Stimulated activated naive B cell treated with anti-CD40 and anti-IgM and Interleukin-4, amounts not matched to agents 10 μg/mL and 1 μg/mL and 100 μg/mL, for 72 hours (primary cell): ENCODE data around the gene MYO5A.
"Not testable (repeated sequence)": the region's sequence is repeated elsewhere in the genome, so short reads cannot be mapped to it uniquely, and the experiment has no call there.

Experiments used
- ATAC-seq, 2 donors: fragments of 150-1000 bp; cut with Tn5 transposase; replicated peaks; 2 replicates each; pipeline ENCODE4 v1.10.0; 2021; ENCODE audit warnings: moderate library complexity in 1 of 2
- DNase-seq: peaks from one replicate; pipeline ENCODE4 v3.0.0; 2021
- H3K27ac Mint-ChIP-seq: one replicate; pipeline ENCODE4 v1.8.0; 2022; ENCODE audit warnings: mild to moderate bottlenecking, mixed read lengths
- H3K27me3 Mint-ChIP-seq, 2 donors: one replicate each; pipeline ENCODE4 v1.8.0; 2022; ENCODE audit warnings: mixed read lengths in 2 of 2
- H3K36me3 Mint-ChIP-seq, 2 donors: one replicate each; pipeline ENCODE4 v1.8.0; 2022; ENCODE audit warnings: mixed read lengths in 2 of 2, mild to moderate bottlenecking in 1 of 2
- H3K4me1 Mint-ChIP-seq, 2 donors: one replicate each; pipeline ENCODE4 v1.8.0; 2022; ENCODE audit warnings: mixed read lengths in 2 of 2, mild to moderate bottlenecking in 1 of 2
- H3K4me3 Mint-ChIP-seq, 2 donors: one replicate each; pipeline ENCODE4 v1.8.0; 2022; ENCODE audit warnings: mild to moderate bottlenecking in 2 of 2, mixed read lengths in 2 of 2, moderate library complexity in 1 of 2
- H3K9me3 Mint-ChIP-seq, 2 donors: one replicate each; pipeline ENCODE4 v1.8.0; 2022; ENCODE audit warnings: mixed read lengths in 2 of 2, mild to moderate bottlenecking in 1 of 2

The MYO5A gene

DNA sequence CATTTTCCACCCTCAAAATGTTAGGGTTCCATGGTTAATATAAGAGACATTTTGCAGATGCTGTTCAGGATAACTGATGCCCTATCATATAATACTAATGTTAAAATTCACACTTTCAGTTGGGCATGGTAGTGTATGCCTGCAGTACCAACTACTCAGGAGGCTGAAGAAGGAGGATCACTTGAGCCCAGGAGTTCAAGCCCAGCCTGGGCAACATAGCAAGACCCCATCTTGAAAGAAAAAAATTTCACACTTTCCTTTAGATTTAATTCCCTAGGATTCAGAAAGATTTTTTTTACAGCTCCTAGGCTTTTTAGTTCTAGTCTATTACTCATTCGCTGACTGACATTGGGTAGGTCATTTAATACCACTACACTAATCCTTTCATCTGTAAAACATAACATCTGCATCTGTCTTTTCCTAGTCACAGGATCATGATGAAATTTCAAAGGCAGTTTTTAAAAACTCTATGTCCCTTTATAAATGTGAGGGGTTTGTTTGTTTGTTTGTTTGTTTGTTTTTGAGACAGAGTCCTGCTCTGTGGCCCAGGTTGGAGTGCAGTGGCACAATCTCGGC lies 103.7 kb downstream of the MYO5A start:
- no peak overlapping the region for H3K27ac Mint-ChIP-seq
- H3K4me1 Mint-ChIP-seq, result peaks cover 14 to 23% of the 10 kb centered on the region in 2 donors
- no peaks in the 10 kb centered on the region for H3K27me3 Mint-ChIP-seq
- ATAC-seq, result no peak
- H3K36me3 Mint-ChIP-seq, result peaks cover 17 to 20% of the 10 kb centered on the region in 2 donors
- DNase-seq, result no peak
- no peaks in the 10 kb centered on the region for H3K9me3 Mint-ChIP-seq
- H3K4me3 Mint-ChIP-seq, result no peak overlapping the region

DNA sequence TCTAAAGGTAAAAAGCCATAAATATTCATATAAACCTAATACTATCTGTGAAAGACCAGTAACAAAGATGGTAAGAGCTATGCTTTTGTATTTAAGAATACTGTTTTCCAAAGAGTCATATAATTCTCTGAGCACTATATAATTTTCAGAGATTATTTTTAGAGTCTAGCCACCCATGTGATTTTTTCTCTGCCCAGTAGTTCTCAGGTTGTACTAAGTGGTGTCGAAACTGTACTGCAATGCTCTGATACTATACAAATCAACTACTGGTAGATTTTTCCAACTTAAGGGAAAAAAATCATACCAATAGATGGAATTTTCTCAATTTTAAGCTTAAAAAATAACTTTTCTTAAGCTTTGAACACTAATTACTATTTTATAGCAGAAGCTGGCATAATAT lies 104.8 kb downstream of the MYO5A start:
- no peaks in the 10 kb centered on the region for H3K27me3 Mint-ChIP-seq
- no peaks in the 10 kb centered on the region for H3K9me3 Mint-ChIP-seq
- no peak overlapping the region for H3K4me3 Mint-ChIP-seq
- DNase-seq (no peak), ATAC-seq (no peak)
- peaks cover 19 to 20% of the 10 kb centered on the region in 2 donors for H3K36me3 Mint-ChIP-seq
- H3K4me1 Mint-ChIP-seq, result peaks cover 14 to 23% of the 10 kb centered on the region in 2 donors
- H3K27ac Mint-ChIP-seq, result no peak overlapping the region

DNA sequence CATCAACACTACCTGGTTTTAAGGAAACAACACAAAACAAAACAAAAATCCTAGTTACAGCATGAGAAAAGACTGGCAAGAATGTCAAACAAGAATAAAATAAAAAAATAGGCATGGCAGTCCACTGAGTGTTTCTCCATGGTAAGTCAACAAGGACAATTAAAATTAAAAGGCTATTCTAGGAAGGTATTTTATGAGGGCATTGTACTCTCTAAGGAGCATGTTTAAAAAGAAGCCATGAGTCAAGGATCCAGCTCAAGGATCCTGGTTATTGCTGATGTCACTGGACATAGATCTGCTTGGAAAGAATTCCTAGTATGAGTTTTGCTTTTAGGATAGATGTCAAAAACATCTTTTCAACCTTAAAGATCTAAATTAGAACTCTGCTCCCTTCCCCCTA lies 106.7 kb downstream of the MYO5A start:
- Mint-ChIP-seq H3K36me3 (peaks cover 24 to 27% of the 10 kb centered on the region in 2 donors), H3K27ac (no peak overlapping the region), H3K4me3 (no peak overlapping the region), H3K4me1 (peaks cover 16 to 23% of the 10 kb centered on the region in 2 donors), H3K27me3 (no peaks in the 10 kb centered on the region), H3K9me3 (peaks cover 0 to 3% of the 10 kb centered on the region in 2 donors)
- ATAC-seq (no peak), DNase-seq (no peak)

DNA sequence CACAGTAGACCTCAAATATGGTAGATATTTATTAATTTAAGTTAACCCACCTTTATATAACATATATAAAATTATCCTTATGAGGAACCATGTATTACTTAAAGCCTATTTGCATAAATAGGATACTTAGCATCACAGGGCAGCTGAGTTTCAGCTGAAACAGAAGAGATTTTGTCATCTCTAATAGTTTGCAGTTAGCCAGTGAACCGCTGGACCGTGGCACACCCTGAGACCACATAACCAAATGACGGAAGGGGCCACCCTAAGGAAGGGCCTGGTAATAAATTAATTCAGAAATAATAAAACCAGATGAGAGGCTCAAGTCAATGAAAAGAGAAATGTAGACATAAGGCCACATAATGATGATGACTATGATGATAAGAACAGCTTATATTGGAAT lies 107.7 kb downstream of the MYO5A start:
- Mint-ChIP-seq H3K36me3 (peaks cover 24% of the 10 kb centered on the region in 2 donors), H3K4me1 (peaks cover 16 to 23% of the 10 kb centered on the region in 2 donors), H3K27ac (no peak overlapping the region), H3K4me3 (no peak overlapping the region), H3K9me3 (peaks cover 0 to 3% of the 10 kb centered on the region in 2 donors), H3K27me3 (no peaks in the 10 kb centered on the region)
- ATAC-seq, result peak; percentile 34 to 51
- DNase-seq, result no peak

DNA sequence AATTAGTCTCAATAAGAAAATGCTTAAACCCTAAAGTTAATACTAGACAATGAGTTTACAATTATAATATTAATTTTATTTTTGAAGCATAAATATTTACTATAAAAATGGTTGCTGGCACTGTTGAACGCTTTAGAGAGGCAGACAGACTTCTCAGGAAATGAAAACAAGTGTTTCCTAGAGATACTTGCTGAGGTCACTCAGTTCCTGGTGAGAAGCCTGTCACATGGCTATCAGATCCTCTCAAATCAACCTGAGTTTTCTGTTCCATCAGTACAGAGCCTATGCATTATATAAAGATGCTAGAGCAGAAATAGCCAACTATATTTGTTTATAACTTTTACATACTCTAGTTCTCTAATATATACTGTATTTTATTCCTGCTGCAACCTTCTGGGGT lies 109.2 kb downstream of the MYO5A start:
- Mint-ChIP-seq H3K27ac (no peak overlapping the region), H3K4me3 (no peak overlapping the region), H3K36me3 (peaks cover 28 to 30% of the 10 kb centered on the region in 2 donors), H3K4me1 (peaks cover 16 to 23% of the 10 kb centered on the region in 2 donors), H3K27me3 (no peaks in the 10 kb centered on the region), H3K9me3 (peaks cover 0 to 3% of the 10 kb centered on the region in 2 donors)
- ATAC-seq (no peak), DNase-seq (no peak)

DNA sequence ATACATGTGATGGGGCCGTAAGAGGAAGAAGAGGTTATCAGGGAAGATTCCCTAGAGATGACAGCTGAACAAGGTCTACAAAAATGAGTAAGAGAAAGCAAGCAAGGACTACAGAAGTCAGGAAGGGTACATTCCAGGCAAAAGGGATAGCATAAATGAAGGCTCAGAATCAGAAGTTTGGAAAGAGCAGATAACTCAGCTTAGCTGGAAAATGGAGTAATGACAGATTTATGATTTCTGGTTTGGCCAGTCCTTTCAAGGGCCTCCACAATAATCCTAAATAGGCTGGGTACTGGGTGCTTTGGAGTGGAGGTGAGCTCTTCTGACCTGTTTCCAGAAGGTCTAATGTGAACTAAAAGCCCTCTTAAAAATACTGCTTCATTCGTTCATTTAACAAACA lies 110.7 kb downstream of the MYO5A start:
- Mint-ChIP-seq H3K27me3 (no peaks in the 10 kb centered on the region), H3K4me1 (peaks cover 16 to 23% of the 10 kb centered on the region in 2 donors), H3K36me3 (peaks cover 25 to 30% of the 10 kb centered on the region in 2 donors), H3K27ac (no peak overlapping the region), H3K4me3 (no peak overlapping the region), H3K9me3 (peaks cover 0 to 3% of the 10 kb centered on the region in 2 donors)
- DNase-seq (no peak), ATAC-seq (no peak)

DNA sequence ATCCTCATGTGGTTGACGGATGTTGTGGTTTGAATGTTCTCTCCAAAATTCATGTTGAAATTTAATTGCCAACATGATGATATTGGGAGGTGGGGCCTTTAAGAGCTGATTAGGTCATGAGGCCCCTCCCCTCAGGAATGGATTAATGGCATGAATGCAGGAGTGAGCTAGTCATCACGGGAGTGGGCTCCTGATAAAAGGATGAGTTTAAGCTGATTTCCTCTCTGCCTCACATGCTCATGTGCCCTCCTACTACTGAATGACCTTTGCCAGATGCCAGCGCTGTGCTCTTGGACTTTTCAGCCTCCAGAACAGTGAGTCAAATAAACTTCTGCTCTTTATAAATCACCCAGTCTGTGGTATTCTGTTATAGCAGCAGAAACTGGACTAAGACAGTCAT lies 111.2 kb downstream of the MYO5A start:
- H3K9me3 Mint-ChIP-seq, result peaks cover 0 to 3% of the 10 kb centered on the region in 2 donors
- no peak for DNase-seq
- H3K27ac Mint-ChIP-seq, result no peak overlapping the region
- peak; percentile 60 to 75 for ATAC-seq
- peaks cover 16 to 21% of the 10 kb centered on the region in 2 donors for H3K4me1 Mint-ChIP-seq
- peaks cover 22 to 27% of the 10 kb centered on the region in 2 donors for H3K36me3 Mint-ChIP-seq
- no peaks in the 10 kb centered on the region for H3K27me3 Mint-ChIP-seq
- no peak overlapping the region for H3K4me3 Mint-ChIP-seq

DNA sequence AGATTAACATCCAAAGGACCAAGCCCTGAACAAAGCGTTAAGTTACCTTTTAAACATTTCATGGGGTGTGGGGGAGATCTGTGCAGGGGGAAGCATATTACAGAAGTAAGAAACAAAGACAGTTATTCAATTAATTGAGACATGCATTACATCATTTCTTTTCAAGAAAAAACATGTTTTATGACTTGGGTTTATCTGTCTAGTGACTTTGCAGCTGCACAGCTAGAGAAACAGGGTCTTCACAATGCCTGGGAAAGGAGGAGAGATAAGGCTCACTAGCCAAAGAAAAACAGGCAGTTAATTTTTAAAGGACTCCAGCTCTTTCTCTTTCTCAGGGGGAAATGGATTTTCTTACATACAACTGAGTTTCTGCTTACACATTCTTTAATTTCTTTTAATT lies 112.1 kb downstream of the MYO5A start:
- H3K36me3 Mint-ChIP-seq, result peaks cover 17 to 23% of the 10 kb centered on the region in 2 donors
- H3K27ac Mint-ChIP-seq, H3K27me3 Mint-ChIP-seq, H3K9me3 Mint-ChIP-seq, H3K4me3 Mint-ChIP-seq, ATAC-seq, DNase-seq: not testable (repeated sequence)
- H3K4me1 Mint-ChIP-seq, result peaks cover 10 to 12% of the 10 kb centered on the region in 2 donors

DNA sequence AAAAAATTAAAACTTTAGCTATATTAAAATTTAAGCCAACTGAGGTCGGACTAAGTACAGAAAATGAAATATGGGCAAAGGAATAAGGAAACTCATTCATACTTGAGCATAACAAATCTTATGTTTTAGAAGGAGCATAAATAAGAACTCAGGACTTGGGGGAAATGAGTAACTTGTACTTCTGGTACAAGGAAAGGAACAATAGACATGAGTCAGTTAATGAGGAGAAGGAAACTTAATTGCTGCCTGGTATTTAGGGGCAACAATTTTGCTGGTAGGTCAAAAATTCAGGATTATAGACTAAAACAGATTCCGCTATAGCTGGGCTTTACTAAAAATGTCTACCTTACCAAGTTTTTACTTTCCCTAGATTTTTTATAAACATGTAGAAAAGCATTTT lies 113.1 kb downstream of the MYO5A start:
- Mint-ChIP-seq H3K4me1 (peaks cover 4% of the 10 kb centered on the region in 2 donors), H3K27ac (no peak overlapping the region), H3K27me3 (no peaks in the 10 kb centered on the region), H3K36me3 (peaks cover 17 to 23% of the 10 kb centered on the region in 2 donors), H3K9me3 (peaks cover 0 to 3% of the 10 kb centered on the region in 2 donors), H3K4me3 (no peak overlapping the region)
- ATAC-seq (no peak), DNase-seq (no peak)

DNA sequence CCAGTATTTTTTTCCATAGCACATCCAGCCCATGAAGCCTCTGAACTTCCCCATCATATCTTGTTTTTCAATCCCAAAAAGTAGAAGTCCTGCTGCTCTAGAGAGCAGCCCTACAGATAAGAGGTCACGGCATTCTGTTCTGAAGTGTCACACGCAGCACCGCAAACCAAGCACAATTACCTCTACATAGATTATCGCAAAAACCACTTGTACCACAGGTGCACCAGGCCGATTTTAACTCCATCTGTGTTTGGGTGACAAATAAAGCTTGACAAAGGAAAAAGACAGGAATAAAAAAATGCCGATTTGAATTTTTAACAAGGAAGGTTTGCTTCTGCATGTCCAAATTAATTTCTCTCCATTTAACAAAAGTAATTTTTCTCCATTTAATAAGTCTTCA lies 113.7 kb downstream of the MYO5A start:
- Mint-ChIP-seq H3K27ac (no peak overlapping the region), H3K9me3 (peaks cover 0 to 3% of the 10 kb centered on the region in 2 donors), H3K4me3 (no peak overlapping the region), H3K4me1 (peaks cover 4% of the 10 kb centered on the region in 2 donors), H3K27me3 (no peaks in the 10 kb centered on the region), H3K36me3 (peaks cover 20 to 21% of the 10 kb centered on the region in 2 donors)
- DNase-seq, result no peak
- no peak for ATAC-seq

DNA sequence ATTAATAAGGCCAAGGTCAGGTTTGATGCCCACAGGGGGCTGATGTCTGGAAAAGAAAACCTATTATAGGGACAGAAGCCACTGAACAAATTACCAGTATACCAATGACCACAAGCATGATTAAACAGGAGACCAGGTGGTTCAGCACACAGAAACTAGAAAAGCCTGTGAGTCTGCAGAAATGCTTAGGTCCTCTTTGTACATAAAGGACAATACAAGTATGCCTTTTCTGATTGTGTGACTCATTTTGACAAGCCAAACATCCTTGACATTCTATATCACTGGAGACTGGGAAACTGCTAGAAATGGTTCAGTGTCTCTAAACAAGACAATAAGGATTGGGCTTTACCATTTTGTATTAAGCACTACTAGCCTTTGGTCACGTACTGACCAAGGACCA lies 119.9 kb downstream of the MYO5A start:
- H3K27ac Mint-ChIP-seq, result no peak overlapping the region
- no peaks in the 10 kb centered on the region for H3K4me1 Mint-ChIP-seq
- H3K9me3 Mint-ChIP-seq, result no peaks in the 10 kb centered on the region
- DNase-seq (no peak), ATAC-seq (no peak)
- H3K36me3 Mint-ChIP-seq, result peaks cover 9 to 20% of the 10 kb centered on the region in 2 donors
- no peaks in the 10 kb centered on the region for H3K27me3 Mint-ChIP-seq
- no peak overlapping the region for H3K4me3 Mint-ChIP-seq

DNA sequence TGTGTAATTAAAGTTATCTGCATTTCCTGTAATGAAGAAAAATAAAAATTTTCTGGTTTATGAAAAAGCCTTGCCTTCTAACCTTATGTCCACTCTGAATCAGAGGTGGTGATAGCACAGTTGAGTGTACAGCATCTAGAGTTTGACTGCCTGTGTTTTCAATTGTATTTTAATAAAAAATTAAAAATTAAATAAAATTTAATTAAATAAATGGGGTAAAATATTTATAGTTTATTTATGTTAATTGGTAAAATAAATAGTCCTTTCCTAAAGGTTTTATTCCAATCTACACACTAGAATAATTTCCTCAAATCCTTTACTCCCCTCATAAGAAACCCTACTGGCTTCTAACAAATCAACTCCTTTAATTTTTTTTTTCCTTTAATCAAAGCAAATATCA lies 121.3 kb downstream of the MYO5A start:
- Mint-ChIP-seq H3K4me3 (no peak overlapping the region), H3K9me3 (no peaks in the 10 kb centered on the region), H3K27ac (no peak overlapping the region), H3K27me3 (no peaks in the 10 kb centered on the region), H3K36me3 (peaks cover 13 to 30% of the 10 kb centered on the region in 2 donors), H3K4me1 (peaks cover 3 to 8% of the 10 kb centered on the region in 2 donors)
- DNase-seq, result no peak
- ATAC-seq, result no peak

DNA sequence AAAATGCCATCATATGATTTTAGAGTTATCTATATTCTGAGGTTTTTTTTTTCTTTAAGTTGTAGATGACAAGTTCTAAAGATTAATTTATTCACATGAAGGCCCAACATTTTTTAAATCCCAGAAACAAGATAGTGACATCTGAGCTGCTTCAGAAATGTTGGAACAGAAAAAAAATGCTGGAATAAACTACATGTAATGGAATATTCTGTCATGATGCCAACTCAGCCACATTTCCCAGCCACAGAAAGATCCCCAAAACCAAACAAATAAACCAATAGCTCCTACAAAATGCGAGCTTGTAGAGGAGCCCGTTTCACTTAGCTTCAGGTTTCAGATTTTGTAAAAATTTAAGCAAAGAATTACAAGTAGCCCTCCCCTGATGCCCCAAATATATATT lies 122.1 kb downstream of the MYO5A start:
- no peak for ATAC-seq
- Mint-ChIP-seq H3K9me3 (no peaks in the 10 kb centered on the region), H3K27me3 (no peaks in the 10 kb centered on the region), H3K4me3 (no peak overlapping the region), H3K36me3 (peaks cover 16 to 35% of the 10 kb centered on the region in 2 donors), H3K27ac (no peak overlapping the region), H3K4me1 (peaks cover 3 to 8% of the 10 kb centered on the region in 2 donors)
- DNase-seq, result no peak

DNA sequence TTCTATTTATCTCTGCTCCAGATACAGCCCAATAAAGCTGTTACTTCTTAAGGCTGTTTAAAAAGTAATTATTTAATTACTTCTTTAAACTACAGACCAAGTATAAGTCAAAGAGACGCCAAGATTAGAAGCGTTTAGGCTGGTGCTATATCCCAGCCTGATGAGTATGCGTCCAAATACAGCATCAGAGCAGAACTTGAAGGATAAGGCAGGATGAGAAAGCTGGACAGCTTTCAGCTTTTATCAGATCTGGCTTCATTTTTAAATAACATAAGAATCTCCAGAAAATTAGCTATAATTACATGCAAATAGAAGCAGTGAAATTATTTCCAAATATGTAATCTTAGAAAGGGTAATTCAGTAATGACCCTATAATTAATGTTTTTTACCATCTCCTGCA lies 122.8 kb downstream of the MYO5A start:
- no peaks in the 10 kb centered on the region for H3K27me3 Mint-ChIP-seq
- no peak overlapping the region for H3K27ac Mint-ChIP-seq
- ATAC-seq, result no peak
- DNase-seq, result no peak
- no peak overlapping the region for H3K4me3 Mint-ChIP-seq
- no peaks in the 10 kb centered on the region for H3K9me3 Mint-ChIP-seq
- H3K36me3 Mint-ChIP-seq, result peaks cover 18 to 36% of the 10 kb centered on the region in 2 donors
- H3K4me1 Mint-ChIP-seq, result peaks cover 3 to 8% of the 10 kb centered on the region in 2 donors

DNA sequence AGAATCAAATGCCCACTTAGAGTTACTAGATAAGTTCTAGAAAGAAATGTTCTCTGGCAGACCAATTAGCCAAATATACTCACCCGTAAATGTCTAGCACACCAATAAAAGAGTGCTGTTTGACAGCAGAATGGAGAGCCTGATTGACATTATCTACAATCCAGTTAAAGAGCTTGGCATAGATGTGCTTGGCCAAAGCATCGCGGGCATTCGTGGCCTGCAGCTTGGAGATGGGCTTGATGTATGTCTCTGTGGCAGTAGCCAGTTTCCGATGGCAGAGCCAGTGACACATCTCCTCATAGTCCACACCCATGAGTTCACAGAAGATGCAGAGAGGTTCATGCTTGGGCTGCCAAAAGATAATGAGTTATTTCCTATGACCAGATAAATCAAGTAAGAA lies 131.6 kb downstream of the MYO5A start:
- Mint-ChIP-seq H3K4me1 (peaks cover 4 to 7% of the 10 kb centered on the region in 2 donors), H3K9me3 (no peaks in the 10 kb centered on the region), H3K36me3 (peaks cover 24 to 26% of the 10 kb centered on the region in 2 donors), H3K4me3 (no peak overlapping the region), H3K27me3 (no peaks in the 10 kb centered on the region), H3K27ac (no peak overlapping the region)
- ATAC-seq (no peak), DNase-seq (no peak)
